GM19025 (cell line): ENCODE measurements around the gene DRD1.
A peak's percentile ranks its signal among the peaks of the same experiment; 100 is the strongest.

Experiments used
- ATAC-seq: cut with Tn5 transposase; IDR thresholded peaks from one replicate; pipeline ENCODE4 v1.9.1; 2021; ENCODE audit warnings: mild to moderate bottlenecking, low read depth, moderate library complexity; ENCODE audit not compliant: unreplicated experiment

DRD1 gene

GRCh38 chr5:175444060-175444904 lies at the start of gene DRD1:
Gene DRD1, minus strand, starts transcription at chr5:175444182. Its CDS starts 1,083 bp downstream, at chr5:175443099.
- no peak for ATAC-seq

- no peak for ATAC-seq
These were observed 49.7 kb upstream of the DRD1 start for GRCh38 chr5:175493726-175494125.

- ATAC-seq: no peak
These were observed 49.3 kb upstream of the DRD1 start for GRCh38 chr5:175493260-175493659.

GRCh38 chr5:175491223-175491622 lies 47.2 kb upstream of the DRD1 start:
- no peak for ATAC-seq

- no peak for ATAC-seq
These were observed 45.9 kb upstream of the DRD1 start for GRCh38 chr5:175489693-175490443.

GRCh38 chr5:175487514-175488222 lies 43.7 kb upstream of the DRD1 start:
- ATAC-seq: no peak

- ATAC-seq: no peak
These were observed 41.6 kb upstream of the DRD1 start for GRCh38 chr5:175485631-175486030.

GRCh38 chr5:175484829-175485228 lies 40.8 kb upstream of the DRD1 start:
- ATAC-seq: no peak

- no peak for ATAC-seq
These were observed 40.3 kb upstream of the DRD1 start for GRCh38 chr5:175484322-175484721.

- no peak for ATAC-seq
These were observed 39.4 kb upstream of the DRD1 start for GRCh38 chr5:175483337-175483736.

- no peak for ATAC-seq
These were observed 35.3 kb upstream of the DRD1 start for GRCh38 chr5:175479125-175479881.

- peak; percentile 90 for ATAC-seq
These were observed 34.6 kb upstream of the DRD1 start, which contains the start of gene SFXN1 for GRCh38 chr5:175478384-175479124. Gene SFXN1, plus strand, starts transcription at chr5:175478560. Its CDS starts 13,544 bp downstream, at chr5:175492104.

GRCh38 chr5:175478008-175478383 lies 34.0 kb upstream of the DRD1 start:
- ATAC-seq: no peak

GRCh38 chr5:175477440-175477839 lies 33.5 kb upstream of the DRD1 start:
- ATAC-seq: no peak

- ATAC-seq: no peak
These were observed 31.3 kb upstream of the DRD1 start for GRCh38 chr5:175475248-175475647.

GRCh38 chr5:175472378-175472777 lies 28.4 kb upstream of the DRD1 start:
- ATAC-seq: no peak

GRCh38 chr5:175471628-175472027 lies 27.6 kb upstream of the DRD1 start:
- ATAC-seq: no peak

- no peak for ATAC-seq
These were observed 27.2 kb upstream of the DRD1 start for GRCh38 chr5:175471196-175471595.

GRCh38 chr5:175470781-175471180 lies 26.8 kb upstream of the DRD1 start:
- ATAC-seq: no peak

- ATAC-seq: no peak
These were observed 25.9 kb upstream of the DRD1 start for GRCh38 chr5:175469916-175470315.
